ENCODE measurements around the gene CDYL.

DNA sequence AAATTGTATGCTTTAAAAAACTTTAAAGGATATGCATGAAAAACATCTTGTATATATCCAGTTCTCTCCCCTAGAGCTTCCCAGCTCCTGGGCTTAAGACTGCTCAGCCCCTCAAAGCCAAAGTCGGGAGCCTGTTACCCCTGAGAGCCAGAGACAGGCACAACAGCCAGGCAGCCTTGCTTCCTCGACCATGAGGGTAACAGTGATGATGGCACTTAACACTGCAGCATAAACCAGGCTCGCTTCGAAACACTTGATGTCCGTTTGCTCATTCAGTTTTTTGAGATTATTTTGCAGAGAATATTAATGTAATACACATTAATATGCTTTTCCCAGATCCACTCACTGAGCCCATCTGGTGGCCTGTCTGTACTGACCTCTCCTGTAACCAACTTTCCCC is 180.4 kb downstream of the CDYL start:
- no peak for TF ChIP-seq EZH2phosphoT487 (IDR thresholded peaks at IDR 0.05)
- TF ChIP-seq EZH2 (IDR thresholded peaks at IDR 0.05) = no peak
- TF ChIP-seq, protein P1, sequence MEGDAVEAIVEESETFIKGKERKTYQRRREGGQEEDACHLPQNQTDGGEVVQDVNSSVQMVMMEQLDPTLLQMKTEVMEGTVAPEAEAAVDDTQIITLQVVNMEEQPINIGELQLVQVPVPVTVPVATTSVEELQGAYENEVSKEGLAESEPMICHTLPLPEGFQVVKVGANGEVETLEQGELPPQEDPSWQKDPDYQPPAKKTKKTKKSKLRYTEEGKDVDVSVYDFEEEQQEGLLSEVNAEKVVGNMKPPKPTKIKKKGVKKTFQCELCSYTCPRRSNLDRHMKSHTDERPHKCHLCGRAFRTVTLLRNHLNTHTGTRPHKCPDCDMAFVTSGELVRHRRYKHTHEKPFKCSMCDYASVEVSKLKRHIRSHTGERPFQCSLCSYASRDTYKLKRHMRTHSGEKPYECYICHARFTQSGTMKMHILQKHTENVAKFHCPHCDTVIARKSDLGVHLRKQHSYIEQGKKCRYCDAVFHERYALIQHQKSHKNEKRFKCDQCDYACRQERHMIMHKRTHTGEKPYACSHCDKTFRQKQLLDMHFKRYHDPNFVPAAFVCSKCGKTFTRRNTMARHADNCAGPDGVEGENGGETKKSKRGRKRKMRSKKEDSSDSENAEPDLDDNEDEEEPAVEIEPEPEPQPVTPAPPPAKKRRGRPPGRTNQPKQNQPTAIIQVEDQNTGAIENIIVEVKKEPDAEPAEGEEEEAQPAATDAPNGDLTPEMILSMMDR (IDR thresholded peaks at IDR 0.05) = no peak

All from neural progenitor cell (in vitro differentiated cells).